SK-N-SH treated with all-trans-retinoic acid at 6 μM for 48 hours (cell line): Measurements from ENCODE around the gene PAMR1.

Source experiments
- ATAC-seq: fragments of 200-7000 bp; cut with Tn5 transposase; 3 replicates; pipeline ENCODE4 v1.9.1; 2020; ENCODE audit warnings: mild to moderate bottlenecking, moderate library complexity
- ARNTL ChIP-seq: fragments of 450-650 bp; formaldehyde crosslinking; IDR thresholded peaks from 2 replicates; pipeline ENCODE4 v1.5.0; 2020; ENCODE audit warnings: low read depth, mild to moderate bottlenecking, moderate library complexity, borderline replicate concordance
- BACH2 ChIP-seq: fragments of 250-450 bp; sonication (Bioruptor Pico); IDR thresholded peaks from 2 replicates; pipeline ENCODE4 v1.9.0; 2021; ENCODE audit warnings: mild to moderate bottlenecking, borderline replicate concordance
- CSDC2 ChIP-seq: fragments of 250-450 bp; sonication (Bioruptor Pico); IDR thresholded peaks from 2 replicates; pipeline ENCODE4 v1.5.0; 2020; ENCODE audit warnings: mild to moderate bottlenecking, moderate library complexity
- ESRRG ChIP-seq: fragments of 250-450 bp; sonication (Bioruptor Pico); IDR thresholded peaks from 2 replicates; pipeline ENCODE4 v1.6.1; 2021; ENCODE audit warnings: mild to moderate bottlenecking
- GLIS3 ChIP-seq: fragments of 250-450 bp; sonication (Bioruptor Pico); IDR thresholded peaks from 2 replicates; pipeline ENCODE4 v1.5.0; 2020; ENCODE audit warnings: mild to moderate bottlenecking, moderate library complexity
- ISL1 ChIP-seq: fragments of 250-450 bp; sonication (Bioruptor Pico); IDR thresholded peaks from 2 replicates; pipeline ENCODE4 v2.1.2; 2022; ENCODE audit warnings: mild to moderate bottlenecking, moderate library complexity
- OSR1 ChIP-seq: fragments of 250-450 bp; sonication (Bioruptor Pico); IDR thresholded peaks from 2 replicates; pipeline ENCODE4 v1.8.0; 2022; ENCODE audit warnings: moderate library complexity, mild to moderate bottlenecking, inconsistent platforms
- POU6F1 ChIP-seq: fragments of 250-450 bp; sonication (Bioruptor Pico); IDR thresholded peaks from 2 replicates; pipeline ENCODE4 v1.8.0; 2021; ENCODE audit warnings: low read depth, mild to moderate bottlenecking, moderate library complexity, borderline replicate concordance
- PPARA ChIP-seq: fragments of 250-450 bp; sonication (Bioruptor Pico); IDR thresholded peaks from 2 replicates; pipeline ENCODE4 v1.5.0; 2020; ENCODE audit warnings: mild to moderate bottlenecking, borderline replicate concordance
- RARB ChIP-seq: fragments of 250-450 bp; sonication (Bioruptor Pico); IDR thresholded peaks from 2 replicates; pipeline ENCODE4 v1.8.0; 2021; ENCODE audit warnings: mild to moderate bottlenecking, moderate library complexity
- SNAI2 ChIP-seq: fragments of 250-450 bp; sonication (Bioruptor Pico); IDR thresholded peaks from 2 replicates; pipeline ENCODE4 v1.5.0; 2020; ENCODE audit warnings: mild to moderate bottlenecking, moderate library complexity
- TCF4 ChIP-seq: fragments of 250-450 bp; sonication (Bioruptor Pico); IDR thresholded peaks from 2 replicates; pipeline ENCODE4 v1.8.0; 2021; ENCODE audit warnings: mild to moderate bottlenecking, moderate library complexity, borderline replicate concordance
- TOX ChIP-seq: fragments of 250-450 bp; sonication (Bioruptor Pico); IDR thresholded peaks from 2 replicates; pipeline ENCODE4 v1.8.0; 2021; ENCODE audit warnings: mild to moderate bottlenecking, moderate library complexity, borderline replicate concordance
- TSHZ2 ChIP-seq: fragments of 250-450 bp; sonication (Bioruptor Pico); IDR thresholded peaks from 2 replicates; pipeline ENCODE4 v1.5.0; 2020; ENCODE audit warnings: mild to moderate bottlenecking, moderate library complexity
- ZFP3 ChIP-seq: fragments of 250-450 bp; sonication (Bioruptor Pico); IDR thresholded peaks from 2 replicates; pipeline ENCODE4 v1.5.0; 2020; ENCODE audit warnings: mild to moderate bottlenecking, moderate library complexity
- ZFP30 ChIP-seq: fragments of 450-650 bp; formaldehyde crosslinking; IDR thresholded peaks from 2 replicates; pipeline ENCODE4 v1.5.0; 2022; ENCODE audit warnings: mild to moderate bottlenecking, moderate library complexity
- ZNF70 ChIP-seq: fragments of 450-650 bp; formaldehyde crosslinking; IDR thresholded peaks from 2 replicates; pipeline ENCODE4 v1.5.0; 2020; ENCODE audit warnings: mild to moderate bottlenecking, moderate library complexity
- ZNF8 ChIP-seq: fragments of 450-650 bp; formaldehyde crosslinking; IDR thresholded peaks from 2 replicates; pipeline ENCODE4 v1.5.0; 2020; ENCODE audit warnings: mild to moderate bottlenecking, moderate library complexity
- TF ChIP-seq, protein P1 (sequence below): fragments of 250-450 bp; sonication (Bioruptor Pico); IDR thresholded peaks from 2 replicates; pipeline ENCODE4 v1.5.1; 2020; ENCODE audit warnings: low read depth, mild to moderate bottlenecking, moderate library complexity
- TF ChIP-seq, protein P2 (sequence below): fragments of 250-450 bp; sonication (Bioruptor Pico); IDR thresholded peaks from 2 replicates; pipeline ENCODE4 v1.8.0; 2020; ENCODE audit warnings: mild to moderate bottlenecking, moderate library complexity, borderline replicate concordance

The PAMR1 gene

GRCh38 chr11:35484435-35484834 lies 41.0 kb downstream of the PAMR1 start:
- ATAC-seq = peak; percentile 32
- TF ChIP-seq TCF4 = no peak
- no peak for TF ChIP-seq ISL1 (CRISPR knock-in tag)
- TF ChIP-seq, protein P1, sequence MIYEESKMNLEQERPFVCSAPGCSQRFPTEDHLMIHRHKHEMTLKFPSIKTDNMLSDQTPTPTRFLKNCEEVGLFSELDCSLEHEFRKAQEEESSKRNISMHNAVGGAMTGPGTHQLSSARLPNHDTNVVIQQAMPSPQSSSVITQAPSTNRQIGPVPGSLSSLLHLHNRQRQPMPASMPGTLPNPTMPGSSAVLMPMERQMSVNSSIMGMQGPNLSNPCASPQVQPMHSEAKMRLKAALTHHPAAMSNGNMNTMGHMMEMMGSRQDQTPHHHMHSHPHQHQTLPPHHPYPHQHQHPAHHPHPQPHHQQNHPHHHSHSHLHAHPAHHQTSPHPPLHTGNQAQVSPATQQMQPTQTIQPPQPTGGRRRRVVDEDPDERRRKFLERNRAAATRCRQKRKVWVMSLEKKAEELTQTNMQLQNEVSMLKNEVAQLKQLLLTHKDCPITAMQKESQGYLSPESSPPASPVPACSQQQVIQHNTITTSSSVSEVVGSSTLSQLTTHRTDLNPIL (CRISPR knock-in tag) = no peak
- TF ChIP-seq TSHZ2 = no peak

DNA sequence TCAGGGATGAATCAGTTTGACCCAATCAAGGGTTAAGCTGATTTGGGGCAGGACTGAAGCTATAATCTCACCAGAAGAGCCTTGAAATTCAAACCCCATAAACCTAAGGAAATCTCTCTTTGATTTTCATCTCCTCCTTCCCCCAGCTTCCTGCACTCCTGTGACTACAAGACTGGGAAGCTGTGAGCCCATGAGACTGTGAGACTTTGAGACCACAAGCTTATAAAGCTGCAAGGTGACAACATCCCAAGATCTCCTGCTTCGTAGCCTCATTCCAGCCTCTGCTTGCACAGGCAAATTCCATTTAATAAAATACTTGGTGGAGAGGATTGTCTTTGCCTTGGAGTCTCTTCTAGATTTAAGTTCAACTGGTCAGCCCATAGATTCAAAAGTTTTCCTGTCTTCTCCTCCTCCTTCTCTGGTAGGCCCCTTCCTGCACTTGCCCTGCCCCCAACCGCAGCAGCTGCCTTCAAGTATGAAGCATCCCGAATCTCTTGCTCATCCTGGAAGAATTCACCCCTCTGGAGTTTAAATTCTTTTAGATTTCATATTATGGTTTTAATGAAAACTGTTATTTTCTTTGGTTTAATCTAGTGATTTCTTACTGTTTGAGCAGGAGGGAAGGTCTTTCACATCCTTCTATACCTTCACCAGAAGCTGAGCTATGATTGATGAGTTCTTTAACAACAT lies 42.1 kb downstream of the PAMR1 start:
- no peak for TF ChIP-seq ZFP3 (CRISPR knock-in tag)
- TF ChIP-seq, protein P1 (CRISPR knock-in tag) = no peak
- TF ChIP-seq RARB (CRISPR knock-in tag) = no peak
- no peak for TF ChIP-seq OSR1 (CRISPR knock-in tag)
- TF ChIP-seq ESRRG (CRISPR knock-in tag) = no peak
- TF ChIP-seq PPARA = no peak
- no peak for TF ChIP-seq ZNF8
- no peak for TF ChIP-seq CSDC2 (CRISPR knock-in tag)
- no peak for TF ChIP-seq BACH2
- TF ChIP-seq POU6F1 (CRISPR knock-in tag) = no peak
- no peak for TF ChIP-seq ARNTL (CRISPR knock-in tag)
- TF ChIP-seq GLIS3 = no peak
- no peak for TF ChIP-seq TSHZ2
- TF ChIP-seq TOX = no peak
- TF ChIP-seq ISL1 (CRISPR knock-in tag) = no peak
- TF ChIP-seq SNAI2 (CRISPR knock-in tag) = no peak
- no peak for ATAC-seq

DNA sequence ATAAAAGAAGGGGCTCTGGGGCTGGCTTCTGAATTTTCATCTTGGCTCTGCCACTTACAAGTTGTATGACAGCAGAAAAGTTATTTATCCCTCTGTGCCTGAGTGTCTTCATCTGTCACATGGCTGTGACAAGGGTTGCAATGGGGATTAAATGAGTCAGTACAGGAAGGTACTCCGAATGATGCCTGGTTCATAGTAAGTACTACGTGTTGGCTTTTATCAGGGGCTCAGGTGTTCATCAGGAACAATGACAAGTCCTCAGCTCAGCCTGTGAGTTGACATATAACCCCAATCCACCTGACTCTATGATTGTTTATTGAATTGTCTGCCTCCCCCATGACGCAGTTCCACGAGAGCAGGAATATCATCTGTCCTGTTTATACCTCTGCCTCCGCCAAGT lies 45.7 kb downstream of the PAMR1 start:
- ATAC-seq = no peak
- TF ChIP-seq ARNTL (CRISPR knock-in tag) (no peak), ZFP30 (no peak), TSHZ2 (no peak), ISL1 (CRISPR knock-in tag) (no peak), ZNF8 (no peak), ZNF70 (CRISPR knock-in tag) (no peak), TOX (no peak)
- TF ChIP-seq, protein P2, sequence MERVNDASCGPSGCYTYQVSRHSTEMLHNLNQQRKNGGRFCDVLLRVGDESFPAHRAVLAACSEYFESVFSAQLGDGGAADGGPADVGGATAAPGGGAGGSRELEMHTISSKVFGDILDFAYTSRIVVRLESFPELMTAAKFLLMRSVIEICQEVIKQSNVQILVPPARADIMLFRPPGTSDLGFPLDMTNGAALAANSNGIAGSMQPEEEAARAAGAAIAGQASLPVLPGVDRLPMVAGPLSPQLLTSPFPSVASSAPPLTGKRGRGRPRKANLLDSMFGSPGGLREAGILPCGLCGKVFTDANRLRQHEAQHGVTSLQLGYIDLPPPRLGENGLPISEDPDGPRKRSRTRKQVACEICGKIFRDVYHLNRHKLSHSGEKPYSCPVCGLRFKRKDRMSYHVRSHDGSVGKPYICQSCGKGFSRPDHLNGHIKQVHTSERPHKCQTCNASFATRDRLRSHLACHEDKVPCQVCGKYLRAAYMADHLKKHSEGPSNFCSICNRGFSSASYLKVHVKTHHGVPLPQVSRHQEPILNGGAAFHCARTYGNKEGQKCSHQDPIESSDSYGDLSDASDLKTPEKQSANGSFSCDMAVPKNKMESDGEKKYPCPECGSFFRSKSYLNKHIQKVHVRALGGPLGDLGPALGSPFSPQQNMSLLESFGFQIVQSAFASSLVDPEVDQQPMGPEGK (CRISPR knock-in tag) = no peak
